PC-3 (cell line): ENCODE results near the gene DCP1B.

ENCODE experiments used
- EZH2phosphoT487 ChIP-seq: fragments of 300-600 bp; sonication (generic); IDR thresholded peaks from 2 replicates; pipeline ENCODE4 v1.6.1; 2018; ENCODE audit warnings: mild to moderate bottlenecking, antibody characterized with exemption, low read length, borderline replicate concordance
- TF ChIP-seq, protein P1 (sequence below): fragments of 300-600 bp; sonication (generic); conservative IDR thresholded peaks from 2 replicates; pipeline ENCODE4 v1.5.1; 2017; ENCODE audit warnings: antibody characterized with exemption, low read depth, mild to moderate bottlenecking, low read length

DNA sequence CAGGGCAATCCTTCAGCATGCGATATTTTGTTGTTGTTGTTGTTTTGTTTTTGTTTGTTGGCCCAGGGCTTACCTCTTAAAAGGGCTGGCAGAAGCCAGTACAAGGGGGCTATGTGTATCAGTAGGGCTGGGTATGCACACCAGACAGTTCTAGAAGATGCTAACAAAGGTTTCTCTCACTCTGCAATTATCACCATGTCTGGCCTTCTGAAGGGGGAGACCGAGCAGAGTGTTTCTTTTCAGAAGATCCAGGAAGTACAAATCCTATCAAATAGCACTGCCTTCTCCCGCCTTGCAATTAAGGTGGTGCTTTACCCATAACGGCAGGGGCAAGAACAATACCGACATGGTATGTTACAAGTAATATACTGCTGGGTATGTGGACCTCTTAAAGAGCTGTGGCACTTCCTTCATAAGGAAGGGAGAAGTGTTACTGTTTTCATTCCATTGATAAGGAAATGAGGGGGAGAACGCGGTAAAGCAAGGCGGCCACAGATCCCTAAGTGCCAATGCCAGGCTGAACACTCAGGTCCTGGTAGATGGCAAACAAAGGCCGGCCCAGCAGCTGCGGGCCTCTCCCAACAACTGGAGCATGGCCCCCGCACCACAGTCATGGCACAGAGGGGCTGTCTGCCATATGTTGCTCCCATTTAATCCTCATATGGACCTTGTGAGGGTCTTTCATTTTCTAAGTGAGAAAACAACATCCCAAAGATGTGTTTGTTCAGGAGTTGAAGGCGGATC, 66.6 kb downstream of the DCP1B start:
- TF ChIP-seq, protein P1, sequence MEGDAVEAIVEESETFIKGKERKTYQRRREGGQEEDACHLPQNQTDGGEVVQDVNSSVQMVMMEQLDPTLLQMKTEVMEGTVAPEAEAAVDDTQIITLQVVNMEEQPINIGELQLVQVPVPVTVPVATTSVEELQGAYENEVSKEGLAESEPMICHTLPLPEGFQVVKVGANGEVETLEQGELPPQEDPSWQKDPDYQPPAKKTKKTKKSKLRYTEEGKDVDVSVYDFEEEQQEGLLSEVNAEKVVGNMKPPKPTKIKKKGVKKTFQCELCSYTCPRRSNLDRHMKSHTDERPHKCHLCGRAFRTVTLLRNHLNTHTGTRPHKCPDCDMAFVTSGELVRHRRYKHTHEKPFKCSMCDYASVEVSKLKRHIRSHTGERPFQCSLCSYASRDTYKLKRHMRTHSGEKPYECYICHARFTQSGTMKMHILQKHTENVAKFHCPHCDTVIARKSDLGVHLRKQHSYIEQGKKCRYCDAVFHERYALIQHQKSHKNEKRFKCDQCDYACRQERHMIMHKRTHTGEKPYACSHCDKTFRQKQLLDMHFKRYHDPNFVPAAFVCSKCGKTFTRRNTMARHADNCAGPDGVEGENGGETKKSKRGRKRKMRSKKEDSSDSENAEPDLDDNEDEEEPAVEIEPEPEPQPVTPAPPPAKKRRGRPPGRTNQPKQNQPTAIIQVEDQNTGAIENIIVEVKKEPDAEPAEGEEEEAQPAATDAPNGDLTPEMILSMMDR, result no peak
- TF ChIP-seq EZH2phosphoT487, result no peak
